PC-3 (cell line): ENCODE measurements around the gene ZNF592. TPM values are rescaled to one million over a fixed set of nuclear protein-coding genes. Genes with fewer than 3 reads are reported as not detected.

Source experiments
- ATAC-seq: fragments of 200-7000 bp; cut with Tn5 transposase; 2 replicates; pipeline ENCODE4 v1.9.1; 2020; ENCODE audit warnings: mild to moderate bottlenecking, moderate library complexity
- BruUV-seq: library from RNA; stranded (reverse); fragments of 400-500 nt; replicated peaks from 2 replicates; lab custom pipeline; 2021; lab: Mats Ljungman, UMichigan
- CTCF ChIA-PET: fragments of 300-600 bp; sonication (Branson Sonifier 250); formaldehyde crosslinking; loops from one replicate; lab custom pipeline; 2022; ENCODE audit warnings: antibody characterized with exemption; lab: Charles Lee
- POLR2A ChIA-PET: fragments of 300-600 bp; sonication (Branson Sonifier 250); formaldehyde crosslinking; loops from one replicate; lab custom pipeline; 2022; ENCODE audit warnings: antibody characterized with exemption; ENCODE audit not compliant: unreplicated experiment; lab: Charles Lee
- DNase-seq: peaks from one replicate; pipeline ENCODE4 v3.0.0-alpha.2; 2015
- H2AFZ ChIP-seq: fragments of 300-600 bp; sonication (generic); 2 replicates; pipeline ENCODE4 v1.6.0; 2016; ENCODE audit warnings: antibody characterized with exemption, low read length
- H3F3A ChIP-seq: fragments of 300-600 bp; sonication (generic); one replicate; pipeline ENCODE4 v1.6.0; 2017; ENCODE audit warnings: antibody characterized with exemption, low read length, control low read depth, mild to moderate bottlenecking; ENCODE audit not compliant: unreplicated experiment
- H3K27ac ChIP-seq: fragments of 300-600 bp; sonication (generic); 2 replicates; pipeline ENCODE4 v1.5.1; 2016; ENCODE audit warnings: mild to moderate bottlenecking, low read length
- H3K27me3 ChIP-seq: fragments of 300-600 bp; sonication (generic); 2 replicates; pipeline ENCODE4 v1.6.1; 2016; ENCODE audit warnings: low read length, mixed read lengths
- H3K36me3 ChIP-seq: fragments of 300-600 bp; sonication (generic); 2 replicates; pipeline ENCODE4 v1.6.1; 2016; ENCODE audit warnings: low read depth, mixed run types, low read length, mixed read lengths
- H3K4me1 ChIP-seq: fragments of 300-600 bp; sonication (generic); 2 replicates; pipeline ENCODE4 v1.5.1; 2016; ENCODE audit warnings: low read length; ENCODE audit not compliant: insufficient read depth
- H3K4me2 ChIP-seq: fragments of 300-600 bp; sonication (generic); 2 replicates; pipeline ENCODE4 v1.6.0; 2016; ENCODE audit warnings: low read length
- H3K4me3 ChIP-seq: fragments of 300-600 bp; sonication (generic); 2 replicates; pipeline ENCODE4 v1.5.1; 2016; ENCODE audit warnings: mild to moderate bottlenecking, low read length, mixed read lengths
- H3K79me2 ChIP-seq: fragments of 300-600 bp; sonication (generic); 2 replicates; pipeline ENCODE4 v1.6.1; 2017; ENCODE audit warnings: low read length, mixed read lengths
- H3K9ac ChIP-seq: fragments of 300-600 bp; sonication (generic); 2 replicates; pipeline ENCODE4 v1.6.0; 2016; ENCODE audit warnings: mild to moderate bottlenecking, low read length
- H3K9me2 ChIP-seq: fragments of 300-600 bp; sonication (generic); replicated peaks from 2 replicates; pipeline ENCODE4 v1.6.1; 2016; ENCODE audit warnings: mixed run types, low read length, mixed read lengths
- H3K9me3 ChIP-seq: fragments of 300-600 bp; sonication (generic); 2 replicates; pipeline ENCODE4 v1.6.1; 2016; ENCODE audit warnings: low read length, mixed read lengths
- H4K20me1 ChIP-seq: fragments of 300-600 bp; sonication (generic); 2 replicates; pipeline ENCODE4 v1.6.1; 2016; ENCODE audit warnings: low read length, mixed read lengths
- EZH2 ChIP-seq: fragments of 300-600 bp; sonication (generic); IDR thresholded peaks from one replicate; pipeline ENCODE4 v1.6.1; 2017; ENCODE audit warnings: antibody characterized with exemption, mild to moderate bottlenecking, low read length; ENCODE audit not compliant: unreplicated experiment
- EZH2phosphoT487 ChIP-seq: fragments of 300-600 bp; sonication (generic); IDR thresholded peaks from 2 replicates; pipeline ENCODE4 v1.6.1; 2018; ENCODE audit warnings: mild to moderate bottlenecking, antibody characterized with exemption, low read length, borderline replicate concordance
- intact Hi-C: fragments of 100-400 bp; cut with micrococcal nuclease; formaldehyde crosslinking; loops from 2 replicates; pipeline ENCODE4 v1.9.0; 2023
- total RNA-seq: library from RNA; depleted of rRNA; stranded (reverse); fragments of >200 nt; gene quantifications from 2 replicates; pipeline ENCODE4 v1.2.3, GENCODE V29; 2014
- TF ChIP-seq, protein P1 (sequence below): fragments of 300-600 bp; sonication (generic); conservative IDR thresholded peaks from 2 replicates; pipeline ENCODE4 v1.5.1; 2017; ENCODE audit warnings: antibody characterized with exemption, low read depth, mild to moderate bottlenecking, low read length

Gene ZNF592
- total RNA-seq, 1 experiment from 2014 or later = 12.3 TPM

- intact Hi-C loops = no loop called here
Observed at GRCh38 chr15:84789762-84790161, 41.4 kb downstream of the ZNF592 start.

DNA sequence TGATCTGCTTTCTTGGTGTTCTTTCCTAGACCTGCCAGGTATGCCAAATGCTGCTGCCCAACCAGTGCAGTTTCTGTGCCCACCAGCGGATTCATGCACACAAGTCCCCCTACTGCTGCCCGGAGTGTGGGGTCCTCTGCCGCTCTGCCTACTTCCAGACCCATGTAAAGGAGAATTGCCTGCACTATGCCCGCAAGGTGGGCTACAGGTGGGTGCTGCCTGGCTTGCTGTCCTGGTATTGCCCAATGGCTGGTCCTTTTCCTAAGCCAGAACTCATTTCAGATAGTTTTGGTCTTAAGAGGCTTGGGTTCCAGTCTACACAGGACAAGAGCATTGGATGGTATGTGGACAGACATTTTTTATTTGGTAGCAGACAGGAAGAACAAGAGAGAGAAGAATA lies 42.3 kb downstream of the ZNF592 start:
- Histone ChIP-seq H4K20me1 (peaks cover 4% of the 10 kb centered on the region), H3K27me3 (no peaks in the 10 kb centered on the region), H3K9me3 (no peaks in the 10 kb centered on the region), H3K36me3 (peaks cover 26% of the 10 kb centered on the region), H3K9ac (no peak overlapping the region), H3K79me2 (peaks cover 54% of the 10 kb centered on the region), H3K27ac (no peak overlapping the region), H3K9me2 (no peaks in the 10 kb centered on the region), H3K4me1 (no peaks in the 10 kb centered on the region), H2AFZ (no peak overlapping the region), H3K4me3 (no peak overlapping the region), H3K4me2 (no peak overlapping the region), H3F3A (no peaks in the 10 kb centered on the region)
- DNase-seq (no peak), ATAC-seq (no peak)
- no peak for TF ChIP-seq EZH2
- TF ChIP-seq, protein P1, sequence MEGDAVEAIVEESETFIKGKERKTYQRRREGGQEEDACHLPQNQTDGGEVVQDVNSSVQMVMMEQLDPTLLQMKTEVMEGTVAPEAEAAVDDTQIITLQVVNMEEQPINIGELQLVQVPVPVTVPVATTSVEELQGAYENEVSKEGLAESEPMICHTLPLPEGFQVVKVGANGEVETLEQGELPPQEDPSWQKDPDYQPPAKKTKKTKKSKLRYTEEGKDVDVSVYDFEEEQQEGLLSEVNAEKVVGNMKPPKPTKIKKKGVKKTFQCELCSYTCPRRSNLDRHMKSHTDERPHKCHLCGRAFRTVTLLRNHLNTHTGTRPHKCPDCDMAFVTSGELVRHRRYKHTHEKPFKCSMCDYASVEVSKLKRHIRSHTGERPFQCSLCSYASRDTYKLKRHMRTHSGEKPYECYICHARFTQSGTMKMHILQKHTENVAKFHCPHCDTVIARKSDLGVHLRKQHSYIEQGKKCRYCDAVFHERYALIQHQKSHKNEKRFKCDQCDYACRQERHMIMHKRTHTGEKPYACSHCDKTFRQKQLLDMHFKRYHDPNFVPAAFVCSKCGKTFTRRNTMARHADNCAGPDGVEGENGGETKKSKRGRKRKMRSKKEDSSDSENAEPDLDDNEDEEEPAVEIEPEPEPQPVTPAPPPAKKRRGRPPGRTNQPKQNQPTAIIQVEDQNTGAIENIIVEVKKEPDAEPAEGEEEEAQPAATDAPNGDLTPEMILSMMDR = no peak
- no peak for TF ChIP-seq EZH2phosphoT487
- no TSS peak for BruUV-seq
- ChIA-PET POLR2A (no interaction called here), CTCF (no interaction called here)
- intact Hi-C loops = no loop called here

More at GRCh38 chr15:84789762-84790161, 41.4 kb downstream of the ZNF592 start:
- no peaks in the 10 kb centered on the region for H3K4me1 ChIP-seq
- no peaks in the 10 kb centered on the region for H3K9me3 ChIP-seq
- BruUV-seq = no TSS peak
- H3K36me3 ChIP-seq = peaks cover 29% of the 10 kb centered on the region
- H3K4me3 ChIP-seq = no peak overlapping the region
- H3K4me2 ChIP-seq = no peak overlapping the region
- TF ChIP-seq, protein P1 = no peak
- TF ChIP-seq EZH2phosphoT487 (no peak), EZH2 (no peak)
- ChIA-PET POLR2A (interaction anchor here (0.6 kb wide), 1 partner anchor 37 kb away, joined by 3 read pairs; no protein-coding TSS in a partner anchor), CTCF (no interaction called here)
- peaks cover 60% of the 10 kb centered on the region for H3K79me2 ChIP-seq
- no peak overlapping the region for H2AFZ ChIP-seq
- no peaks in the 10 kb centered on the region for H3K9me2 ChIP-seq
- H3K27me3 ChIP-seq = no peaks in the 10 kb centered on the region
- H4K20me1 ChIP-seq = peaks cover 4% of the 10 kb centered on the region
- H3F3A ChIP-seq = no peaks in the 10 kb centered on the region
- no peak overlapping the region for H3K9ac ChIP-seq
- DNase-seq (no peak), ATAC-seq (no peak)
- no peak overlapping the region for H3K27ac ChIP-seq

DNA sequence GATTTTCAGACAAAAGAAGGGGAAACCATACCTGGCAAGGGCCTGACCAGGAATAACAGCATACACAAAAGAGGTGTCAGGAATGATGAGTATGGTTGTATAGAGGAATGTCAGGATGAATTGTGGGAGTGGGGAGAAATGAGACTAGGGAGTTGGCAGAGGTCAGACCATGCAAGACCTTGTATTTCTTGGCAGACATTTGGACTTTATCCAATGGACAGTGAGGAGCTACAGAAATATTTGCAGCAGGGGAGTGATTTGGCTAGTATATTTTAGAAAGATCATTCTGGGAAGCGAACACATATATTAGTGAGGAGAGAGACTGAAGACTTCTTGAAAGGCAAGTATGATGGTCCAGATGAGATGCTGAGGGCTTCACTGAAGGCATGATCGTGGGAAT lies 43.4 kb downstream of the ZNF592 start:
- no peaks in the 10 kb centered on the region for H3K9me2 ChIP-seq
- no peak overlapping the region for H3K27ac ChIP-seq
- TF ChIP-seq, protein P1 = no peak
- TF ChIP-seq EZH2phosphoT487 (no peak), EZH2 (no peak)
- H3K36me3 ChIP-seq = peaks cover 26% of the 10 kb centered on the region
- no peaks in the 10 kb centered on the region for H3K9me3 ChIP-seq
- H3K9ac ChIP-seq = no peak overlapping the region
- CTCF ChIA-PET = no interaction called here
- intact Hi-C loops = no loop called here
- DNase-seq (no peak), ATAC-seq (no peak)
- H3K4me1 ChIP-seq = no peaks in the 10 kb centered on the region
- H3K4me3 ChIP-seq = no peak overlapping the region
- H2AFZ ChIP-seq = no peak overlapping the region
- H3F3A ChIP-seq = no peaks in the 10 kb centered on the region
- POLR2A ChIA-PET = no interaction called here
- H3K27me3 ChIP-seq = no peaks in the 10 kb centered on the region
- BruUV-seq = TSS peak; percentile 16
- H3K79me2 ChIP-seq = peaks cover 45% of the 10 kb centered on the region
- H3K4me2 ChIP-seq = no peak overlapping the region
- H4K20me1 ChIP-seq = peaks cover 4% of the 10 kb centered on the region
